GM12865 (cell line): ENCODE results near the gene BCL7A.
A peak's percentile ranks its signal among the peaks of the same experiment; 100 is the strongest.

Experiments
- DNase-seq: peaks from one replicate; pipeline ENCODE4 v3.0.0; 2010; ENCODE audit warnings: low read depth
- H3K4me3 ChIP-seq: 2 replicates; pipeline ENCODE4 v1.5.1; 2011; ENCODE audit warnings: mild to moderate bottlenecking, low read depth, low read length, control low read depth
- CTCF ChIP-seq: IDR thresholded peaks from 2 replicates; pipeline ENCODE4 v1.5.1; 2011; ENCODE audit warnings: low read length, control low read depth, low read depth, inconsistent platforms; ENCODE audit not compliant: insufficient read depth; ENCODE audit errors: missing control alignments

Gene BCL7A

GRCh38 chr12:122079532-122080081, 57.9 kb downstream of the BCL7A start:
- peak overlapping the region; percentile 57 for H3K4me3 ChIP-seq
- TF ChIP-seq CTCF, result no peak
- DNase-seq, result no peak

GRCh38 chr12:122080149-122081082, 58.7 kb downstream of the BCL7A start:
- no peak for TF ChIP-seq CTCF
- DNase-seq, result no peak
- no peak overlapping the region for H3K4me3 ChIP-seq

GRCh38 chr12:122081083-122081696, 59.5 kb downstream of the BCL7A start:
- TF ChIP-seq CTCF, result no peak
- H3K4me3 ChIP-seq, result no peak overlapping the region
- peak; percentile 53 for DNase-seq

- no peak overlapping the region for H3K4me3 ChIP-seq
- no peak for TF ChIP-seq CTCF
- peak; percentile 82 for DNase-seq
Observed at GRCh38 chr12:122081697-122082221, 60.1 kb downstream of the BCL7A start.

GRCh38 chr12:122082621-122083356, 61.1 kb downstream of the BCL7A start:
- no peak overlapping the region for H3K4me3 ChIP-seq

More at GRCh38 chr12:122082621-122083356, 61.1 kb downstream of the BCL7A start:
- TF ChIP-seq CTCF, result no peak
- peak; percentile 34 for DNase-seq
